SK-N-SH (cell line): ENCODE results near the gene PTPRN. TPM values are rescaled to one million over a fixed set of nuclear protein-coding genes. Genes with fewer than 3 reads are reported as not detected.

Experiments used
- CTCF ChIA-PET: fragments of 300-600, 350-600 bp; formaldehyde crosslinking; extraction: SDS; loops from one replicate; lab custom pipeline; 2021; lab: Yijun Ruan, JAX
- POLR2A ChIA-PET: fragments of 350-600 bp; sonication (Branson Sonifier 250); formaldehyde crosslinking; extraction: SDS; loops from one replicate; lab custom pipeline; 2020; ENCODE audit warnings: antibody characterized with exemption, inconsistent platforms; lab: Yijun Ruan, JAX
- DNase-seq: peaks from one replicate; pipeline ENCODE4 v3.0.0; 2012
- H2AFZ ChIP-seq: fragments of 200-600 bp; sonication (generic); 2 replicates; pipeline ENCODE4 v1.8.1; 2016; ENCODE audit warnings: antibody characterized with exemption, mild to moderate bottlenecking, low read depth
- H3F3A ChIP-seq: fragments of 200-600 bp; sonication (generic); replicated peaks from 2 replicates; pipeline ENCODE3; 2016; ENCODE audit warnings: antibody characterized with exemption, mild to moderate bottlenecking; ENCODE audit not compliant: insufficient read depth
- H3K27ac ChIP-seq, 2 experiments: fragments of 200-500 bp in 1 of 2; fragments of 200-600 bp in 1 of 2; sonication (Bioruptor generic) in 1 of 2; sonication (generic), shearing (Covaris generic) in 1 of 2; 2 replicates each; pipeline versions ENCODE4 v1.5.1 to v1.6.1; 2014 to 2016; ENCODE audit warnings: low read depth in 2 of 2, inconsistent platforms in 1 of 2, low read length in 1 of 2, mild to moderate bottlenecking in 1 of 2, mixed read lengths in 1 of 2
- H3K27me3 ChIP-seq: fragments of 200-600 bp; sonication (generic), shearing (Covaris generic); 2 replicates; pipeline ENCODE4 v1.6.1; 2016; ENCODE audit warnings: mixed run types; ENCODE audit not compliant: insufficient read depth
- H3K36me3 ChIP-seq, 2 experiments: fragments of 200-500 bp in 1 of 2; fragments of 200-600 bp in 1 of 2; sonication (Bioruptor generic) in 1 of 2; sonication (generic) in 1 of 2; replicated peaks in 1 of 2; 2 replicates each; pipeline versions ENCODE3 to v1.5.1; 2014 to 2016; ENCODE audit warnings: low read length in 1 of 2, mild to moderate bottlenecking in 1 of 2; ENCODE audit not compliant: insufficient read depth in 2 of 2, control insufficient read depth in 1 of 2
- H3K4me1 ChIP-seq, 2 experiments: fragments of 200-500 bp in 1 of 2; fragments of 200-600 bp in 1 of 2; sonication (Bioruptor generic) in 1 of 2; sonication (generic), shearing (Covaris generic) in 1 of 2; 2 replicates each; pipeline versions ENCODE4 v1.5.1 to v1.6.1; 2014 to 2016; ENCODE audit warnings: low read depth in 1 of 2, low read length in 1 of 2, mixed run types in 1 of 2; ENCODE audit not compliant: insufficient read depth in 2 of 2, control insufficient read depth in 1 of 2
- H3K4me2 ChIP-seq: fragments of 200-600 bp; sonication (generic), shearing (Covaris generic); 2 replicates; pipeline ENCODE4 v1.6.1; 2017; ENCODE audit warnings: mixed run types
- H3K4me3 ChIP-seq, 2 experiments: fragments of 200-500 bp in 1 of 2; fragments of 200-600 bp in 1 of 2; sonication (Bioruptor generic) in 1 of 2; sonication (generic), shearing (Covaris generic) in 1 of 2; 2 replicates each; pipeline versions ENCODE4 v1.5.1 to v1.8.1; 2014 to 2016; ENCODE audit warnings: low read depth in 2 of 2, inconsistent platforms in 1 of 2, low read length in 1 of 2, mild to moderate bottlenecking in 1 of 2, mixed read lengths in 1 of 2, moderate library complexity in 1 of 2
- H3K79me2 ChIP-seq: fragments of 200-600 bp; sonication (generic); 2 replicates; pipeline ENCODE4 v1.8.1; 2017; ENCODE audit warnings: mild to moderate bottlenecking; ENCODE audit not compliant: insufficient read depth
- H3K9ac ChIP-seq: fragments of 200-600 bp; sonication (generic); 2 replicates; pipeline ENCODE4 v1.6.1; 2017; ENCODE audit warnings: mixed run types
- H3K9me2 ChIP-seq: fragments of 200-600 bp; sonication (generic); 2 replicates; pipeline ENCODE4 v1.6.1; 2017; ENCODE audit warnings: mixed run types
- H3K9me3 ChIP-seq: fragments of 200-600 bp; sonication (generic); 2 replicates; pipeline ENCODE4 v1.6.1; 2017; ENCODE audit warnings: mixed run types, mild to moderate bottlenecking, moderate library complexity
- H4K20me1 ChIP-seq: fragments of 200-600 bp; sonication (generic); 2 replicates; pipeline ENCODE4 v1.6.1; 2017; ENCODE audit warnings: mild to moderate bottlenecking, mixed run types; ENCODE audit not compliant: insufficient read depth
- CHD2 ChIP-seq: fragments of 150-350 bp; IDR thresholded peaks from 2 replicates; pipeline ENCODE4 v1.6.1; 2018; ENCODE audit warnings: low read length; ENCODE audit not compliant: partially characterized antibody
- ELF1 ChIP-seq: IDR thresholded peaks from 2 replicates; pipeline ENCODE4 v1.4.0; 2012
- FOXJ3 ChIP-seq: sonication (generic); formaldehyde crosslinking; IDR thresholded peaks from 2 replicates; pipeline ENCODE4 v1.5.1; 2020; ENCODE audit warnings: mild to moderate bottlenecking, missing genetic modification reagents
- FOXM1 ChIP-seq: IDR thresholded peaks from 2 replicates; pipeline ENCODE4 v1.4.0; 2012; ENCODE audit warnings: low read depth, mild to moderate bottlenecking
- GATA2 ChIP-seq: sonication (generic); formaldehyde crosslinking; IDR thresholded peaks from 2 replicates; pipeline ENCODE4 v1.5.0; 2020; ENCODE audit warnings: mild to moderate bottlenecking, missing genetic modification reagents
- MXI1 ChIP-seq: IDR thresholded peaks from 2 replicates; pipeline ENCODE4 v1.6.1; 2012; ENCODE audit warnings: mild to moderate bottlenecking, low read depth, low read length, improper control_type of control experiment
- POLR2AphosphoS5 ChIP-seq: IDR thresholded peaks from 2 replicates; pipeline ENCODE4 v1.6.1; 2012; ENCODE audit warnings: low read depth, low read length
- RCOR1 ChIP-seq: fragments of 150-350 bp; IDR thresholded peaks from 2 replicates; pipeline ENCODE4 v1.6.1; 2017; ENCODE audit warnings: antibody characterized with exemption, low read length
- RFX5 ChIP-seq: IDR thresholded peaks from 2 replicates; pipeline ENCODE4 v1.6.1; 2012; ENCODE audit warnings: mild to moderate bottlenecking, improper control_type of control experiment, low read length
- TEAD4 ChIP-seq: IDR thresholded peaks from 2 replicates; pipeline ENCODE4 v1.4.0; 2012; ENCODE audit warnings: mild to moderate bottlenecking, borderline replicate concordance; ENCODE audit not compliant: insufficient read depth
- WGBS: methylation state at CpG from one replicate; pipeline ENCODE4 v1.1.6; 2017; ENCODE audit warnings: low lambda C conversion rate; 5-methylcytosine and 5-hydroxymethylcytosine counted together
- polyA plus RNA-seq, 3 experiments: library from polyadenylated mRNA; depleted of rRNA; stranded (reverse); fragments of >200 nt; gene quantifications; 2 replicates each; pipeline ENCODE4 v1.2.3, GENCODE V29; 2012
- TF ChIP-seq, protein P1 (sequence below): IDR thresholded peaks from 2 replicates; pipeline ENCODE4; 2012
- TF ChIP-seq, protein P2 (sequence below): IDR thresholded peaks from 2 replicates; pipeline ENCODE4 v1.4.0; 2012; ENCODE audit warnings: low read depth
- TF ChIP-seq, protein P3 (sequence below): IDR thresholded peaks from 2 replicates; pipeline ENCODE4 v1.6.1; 2012; ENCODE audit warnings: mild to moderate bottlenecking, low read depth, low read length, moderate library complexity
- TF ChIP-seq, protein P4 (sequence below): fragments of 200-600 bp; sonication (generic); IDR thresholded peaks from 2 replicates; pipeline ENCODE4 v1.6.1; 2017; ENCODE audit warnings: antibody characterized with exemption, mild to moderate bottlenecking, moderate library complexity
- TF ChIP-seq, protein P5 (sequence below): IDR thresholded peaks from 2 replicates; pipeline ENCODE4 v1.4.0; 2012; ENCODE audit warnings: low read depth, borderline replicate concordance
- TF ChIP-seq, protein P6 (sequence below): fragments of 150-350 bp; IDR thresholded peaks from 2 replicates; pipeline ENCODE4 v1.6.1; 2017; ENCODE audit warnings: antibody characterized with exemption, low read length, low read depth, borderline replicate concordance

PTPRN gene
- polyA plus RNA-seq, 1 of the 3 experiments (the other 2 are of a cell fraction) = 9.5 TPM

DNA sequence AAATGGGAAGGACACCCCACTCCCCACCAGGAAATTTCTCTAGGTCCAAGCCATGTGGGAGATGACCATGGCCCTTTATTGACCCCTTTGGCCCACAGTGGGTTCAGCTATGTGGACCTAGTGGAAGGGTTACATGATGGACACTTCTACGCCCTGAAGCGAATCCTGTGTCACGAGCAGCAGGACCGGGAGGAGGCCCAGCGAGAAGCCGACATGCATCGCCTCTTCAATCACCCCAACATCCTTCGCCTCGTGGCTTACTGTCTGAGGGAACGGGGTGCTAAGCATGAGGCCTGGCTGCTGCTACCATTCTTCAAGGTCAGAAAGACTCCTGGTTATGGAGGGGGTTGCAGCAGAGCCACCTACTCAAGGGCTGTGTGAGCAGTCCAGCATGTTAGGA, 62.6 kb downstream of the PTPRN start:
- H3K4me2 ChIP-seq = peak overlapping the region; percentile 91
- no peak for DNase-seq
- ChIA-PET POLR2A (interaction anchor here (1.3 to 2.9 kb wide), 3 partner anchors 15 to 28 kb away, joined by 4 to 23 read pairs (median 11); partner anchors contain the start of genes ABCB6, ANKZF1 and ATG9A), CTCF (interaction anchor here (1.2 to 3.3 kb wide), 8 partner anchors 30 to 111 kb away, joined by 3 to 20 read pairs (median 5); no protein-coding TSS in a partner anchor)
- H2AFZ ChIP-seq = no peak overlapping the region
- no peak for TF ChIP-seq TEAD4
- TF ChIP-seq RCOR1 = no peak
- no peak for TF ChIP-seq MXI1
- TF ChIP-seq FOXM1 = no peak
- TF ChIP-seq, protein P1, sequence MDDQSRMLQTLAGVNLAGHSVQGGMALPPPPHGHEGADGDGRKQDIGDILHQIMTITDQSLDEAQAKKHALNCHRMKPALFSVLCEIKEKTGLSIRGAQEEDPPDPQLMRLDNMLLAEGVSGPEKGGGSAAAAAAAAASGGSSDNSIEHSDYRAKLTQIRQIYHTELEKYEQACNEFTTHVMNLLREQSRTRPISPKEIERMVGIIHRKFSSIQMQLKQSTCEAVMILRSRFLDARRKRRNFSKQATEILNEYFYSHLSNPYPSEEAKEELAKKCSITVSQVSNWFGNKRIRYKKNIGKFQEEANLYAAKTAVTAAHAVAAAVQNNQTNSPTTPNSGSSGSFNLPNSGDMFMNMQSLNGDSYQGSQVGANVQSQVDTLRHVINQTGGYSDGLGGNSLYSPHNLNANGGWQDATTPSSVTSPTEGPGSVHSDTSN = no peak
- TF ChIP-seq, protein P2, sequence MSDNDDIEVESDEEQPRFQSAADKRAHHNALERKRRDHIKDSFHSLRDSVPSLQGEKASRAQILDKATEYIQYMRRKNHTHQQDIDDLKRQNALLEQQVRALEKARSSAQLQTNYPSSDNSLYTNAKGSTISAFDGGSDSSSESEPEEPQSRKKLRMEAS = no peak
- TF ChIP-seq CHD2 = no peak
- TF ChIP-seq, protein P3, sequence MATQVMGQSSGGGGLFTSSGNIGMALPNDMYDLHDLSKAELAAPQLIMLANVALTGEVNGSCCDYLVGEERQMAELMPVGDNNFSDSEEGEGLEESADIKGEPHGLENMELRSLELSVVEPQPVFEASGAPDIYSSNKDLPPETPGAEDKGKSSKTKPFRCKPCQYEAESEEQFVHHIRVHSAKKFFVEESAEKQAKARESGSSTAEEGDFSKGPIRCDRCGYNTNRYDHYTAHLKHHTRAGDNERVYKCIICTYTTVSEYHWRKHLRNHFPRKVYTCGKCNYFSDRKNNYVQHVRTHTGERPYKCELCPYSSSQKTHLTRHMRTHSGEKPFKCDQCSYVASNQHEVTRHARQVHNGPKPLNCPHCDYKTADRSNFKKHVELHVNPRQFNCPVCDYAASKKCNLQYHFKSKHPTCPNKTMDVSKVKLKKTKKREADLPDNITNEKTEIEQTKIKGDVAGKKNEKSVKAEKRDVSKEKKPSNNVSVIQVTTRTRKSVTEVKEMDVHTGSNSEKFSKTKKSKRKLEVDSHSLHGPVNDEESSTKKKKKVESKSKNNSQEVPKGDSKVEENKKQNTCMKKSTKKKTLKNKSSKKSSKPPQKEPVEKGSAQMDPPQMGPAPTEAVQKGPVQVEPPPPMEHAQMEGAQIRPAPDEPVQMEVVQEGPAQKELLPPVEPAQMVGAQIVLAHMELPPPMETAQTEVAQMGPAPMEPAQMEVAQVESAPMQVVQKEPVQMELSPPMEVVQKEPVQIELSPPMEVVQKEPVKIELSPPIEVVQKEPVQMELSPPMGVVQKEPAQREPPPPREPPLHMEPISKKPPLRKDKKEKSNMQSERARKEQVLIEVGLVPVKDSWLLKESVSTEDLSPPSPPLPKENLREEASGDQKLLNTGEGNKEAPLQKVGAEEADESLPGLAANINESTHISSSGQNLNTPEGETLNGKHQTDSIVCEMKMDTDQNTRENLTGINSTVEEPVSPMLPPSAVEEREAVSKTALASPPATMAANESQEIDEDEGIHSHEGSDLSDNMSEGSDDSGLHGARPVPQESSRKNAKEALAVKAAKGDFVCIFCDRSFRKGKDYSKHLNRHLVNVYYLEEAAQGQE = no peak
- no peak for TF ChIP-seq POLR2AphosphoS5
- TF ChIP-seq GATA2 (CRISPR knock-in tag) = no peak
- no peak for TF ChIP-seq RFX5
- no peak for TF ChIP-seq FOXJ3 (CRISPR knock-in tag)
- H3K79me2 ChIP-seq = peaks cover 20% of the 10 kb centered on the region
- no peak overlapping the region; a peak in 1 of 4 replicates for H3K27ac ChIP-seq
- 0 out of 2 replicates have a peak overlapping the region, but pooled peaks have one; percentile 94 for H3K9ac ChIP-seq
- H3K4me3 ChIP-seq = peak overlapping the region; percentile 84 to 97; a peak in 2 of 4 replicates
- H3F3A ChIP-seq = peaks cover 19% of the 10 kb centered on the region
- H4K20me1 ChIP-seq = no peaks in the 10 kb centered on the region
- H3K9me2 ChIP-seq = no peaks in the 10 kb centered on the region
- H3K27me3 ChIP-seq = no peaks in the 10 kb centered on the region
- peaks cover 6 to 16% of the 10 kb centered on the region in 2 experiments for H3K36me3 ChIP-seq
- peaks cover 19 to 26% of the 10 kb centered on the region in 2 experiments for H3K4me1 ChIP-seq
- WGBS = 97% methylated on average over 10 of the region's 10 CpGs
- no peaks in the 10 kb centered on the region for H3K9me3 ChIP-seq

DNA sequence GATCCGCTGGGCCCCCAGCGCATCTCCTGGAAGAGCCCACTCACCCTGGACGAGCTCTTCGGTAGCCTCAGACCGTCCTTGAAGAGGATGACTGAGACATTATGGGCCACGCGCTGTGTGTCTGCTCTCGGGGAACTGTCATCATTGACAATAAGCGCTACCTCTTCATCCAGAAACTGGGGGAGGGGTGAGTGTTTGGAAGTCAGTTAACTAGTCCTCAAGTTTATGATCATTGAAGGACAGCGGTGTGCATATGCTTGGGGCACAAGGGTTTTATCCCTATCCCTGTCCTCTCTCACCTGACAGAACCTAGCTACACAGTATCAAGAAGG, 63.3 kb downstream of the PTPRN start:
- Histone ChIP-seq H3K27me3 (no peaks in the 10 kb centered on the region), H3K36me3 (peaks cover 6 to 16% of the 10 kb centered on the region in 2 experiments), H3K79me2 (peaks cover 20% of the 10 kb centered on the region), H2AFZ (peak overlapping the region; percentile 73; the same call in 1 of the 2 replicates), H3K4me2 (peak overlapping the region; percentile 91), H3K9ac (peak overlapping the region; percentile 94), H3K9me3 (no peaks in the 10 kb centered on the region), H4K20me1 (no peaks in the 10 kb centered on the region), H3K27ac (peak overlapping the region; percentile 78 to 92), H3K4me1 (peaks cover 19 to 26% of the 10 kb centered on the region in 2 experiments), H3K4me3 (peak overlapping the region; percentile 84 to 97), H3K9me2 (no peaks in the 10 kb centered on the region), H3F3A (peaks cover 19% of the 10 kb centered on the region)
- ChIA-PET POLR2A (interaction anchor here (1.3 to 2.9 kb wide), 6 partner anchors 9 to 69 kb away, joined by 4 to 23 read pairs (median 10); partner anchors contain the start of genes ABCB6, ANKZF1, ATG9A and CNPPD1), CTCF (interaction anchor here (0.9 to 3.3 kb wide), 13 partner anchors 10 to 265 kb away, joined by 3 to 20 read pairs (median 4); no protein-coding TSS in a partner anchor)
- no peak for DNase-seq
- WGBS = 2% methylated on average over 7 of the region's 10 CpGs
- no peak for TF ChIP-seq GATA2 (CRISPR knock-in tag)
- TF ChIP-seq, protein P4, sequence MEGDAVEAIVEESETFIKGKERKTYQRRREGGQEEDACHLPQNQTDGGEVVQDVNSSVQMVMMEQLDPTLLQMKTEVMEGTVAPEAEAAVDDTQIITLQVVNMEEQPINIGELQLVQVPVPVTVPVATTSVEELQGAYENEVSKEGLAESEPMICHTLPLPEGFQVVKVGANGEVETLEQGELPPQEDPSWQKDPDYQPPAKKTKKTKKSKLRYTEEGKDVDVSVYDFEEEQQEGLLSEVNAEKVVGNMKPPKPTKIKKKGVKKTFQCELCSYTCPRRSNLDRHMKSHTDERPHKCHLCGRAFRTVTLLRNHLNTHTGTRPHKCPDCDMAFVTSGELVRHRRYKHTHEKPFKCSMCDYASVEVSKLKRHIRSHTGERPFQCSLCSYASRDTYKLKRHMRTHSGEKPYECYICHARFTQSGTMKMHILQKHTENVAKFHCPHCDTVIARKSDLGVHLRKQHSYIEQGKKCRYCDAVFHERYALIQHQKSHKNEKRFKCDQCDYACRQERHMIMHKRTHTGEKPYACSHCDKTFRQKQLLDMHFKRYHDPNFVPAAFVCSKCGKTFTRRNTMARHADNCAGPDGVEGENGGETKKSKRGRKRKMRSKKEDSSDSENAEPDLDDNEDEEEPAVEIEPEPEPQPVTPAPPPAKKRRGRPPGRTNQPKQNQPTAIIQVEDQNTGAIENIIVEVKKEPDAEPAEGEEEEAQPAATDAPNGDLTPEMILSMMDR = no peak
- TF ChIP-seq, protein P5, sequence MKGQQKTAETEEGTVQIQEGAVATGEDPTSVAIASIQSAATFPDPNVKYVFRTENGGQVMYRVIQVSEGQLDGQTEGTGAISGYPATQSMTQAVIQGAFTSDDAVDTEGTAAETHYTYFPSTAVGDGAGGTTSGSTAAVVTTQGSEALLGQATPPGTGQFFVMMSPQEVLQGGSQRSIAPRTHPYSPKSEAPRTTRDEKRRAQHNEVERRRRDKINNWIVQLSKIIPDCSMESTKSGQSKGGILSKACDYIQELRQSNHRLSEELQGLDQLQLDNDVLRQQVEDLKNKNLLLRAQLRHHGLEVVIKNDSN = no peak
- TF ChIP-seq, protein P1 = no peak
- TF ChIP-seq FOXJ3 (CRISPR knock-in tag) = no peak
- TF ChIP-seq, protein P6, sequence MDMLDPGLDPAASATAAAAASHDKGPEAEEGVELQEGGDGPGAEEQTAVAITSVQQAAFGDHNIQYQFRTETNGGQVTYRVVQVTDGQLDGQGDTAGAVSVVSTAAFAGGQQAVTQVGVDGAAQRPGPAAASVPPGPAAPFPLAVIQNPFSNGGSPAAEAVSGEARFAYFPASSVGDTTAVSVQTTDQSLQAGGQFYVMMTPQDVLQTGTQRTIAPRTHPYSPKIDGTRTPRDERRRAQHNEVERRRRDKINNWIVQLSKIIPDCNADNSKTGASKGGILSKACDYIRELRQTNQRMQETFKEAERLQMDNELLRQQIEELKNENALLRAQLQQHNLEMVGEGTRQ = no peak
- TF ChIP-seq ELF1 = no peak
